K562 (cell line): ENCODE data around the gene SLC38A1. TPM values are rescaled to one million over a fixed set of nuclear protein-coding genes. Genes with fewer than 3 reads are reported as not detected.
A peak's percentile ranks its signal among the peaks of the same experiment; 100 is the strongest.

Source experiments
- BRD9 ChIP-seq: fragments of 450-650 bp; IDR thresholded peaks from 2 replicates; pipeline ENCODE4 v1.6.1; 2018; ENCODE audit warnings: low read depth; ENCODE audit not compliant: partially characterized antibody
- CHCHD3 ChIP-seq: fragments of 250-450 bp; sonication (Bioruptor Pico); IDR thresholded peaks from 2 replicates; pipeline ENCODE4 v2.1.2; 2022; ENCODE audit warnings: mild to moderate bottlenecking
- CREB1 ChIP-seq, 2 experiments: sonication (generic) in 1 of 2; formaldehyde crosslinking in 1 of 2; IDR thresholded peaks; 2 replicates each; pipeline versions ENCODE4 v1.6.1 to v1.8.0; 2012 to 2022; ENCODE audit warnings: inconsistent platforms in 1 of 2, mild to moderate bottlenecking in 1 of 2, missing genetic modification reagents in 1 of 2, moderate library complexity in 1 of 2
- ETV6 ChIP-seq, 3 experiments: fragments of 150-350 bp in 1 of 3; sonication (generic) in 1 of 3; formaldehyde crosslinking in 1 of 3; IDR thresholded peaks; 2 replicates each; pipeline versions ENCODE4 v1.6.1 to v1.8.0; 2014 to 2022; ENCODE audit warnings: borderline replicate concordance in 2 of 3, low read depth in 2 of 3, antibody characterized with exemption in 1 of 3, low read length in 1 of 3, mild to moderate bottlenecking in 1 of 3, missing genetic modification reagents in 1 of 3
- MCM2 ChIP-seq: fragments of 450-650 bp; IDR thresholded peaks from 2 replicates; pipeline ENCODE4 v1.6.1; 2017; ENCODE audit warnings: low read depth, mild to moderate bottlenecking
- NFRKB ChIP-seq: fragments of 450-650 bp; IDR thresholded peaks from 2 replicates; pipeline ENCODE4 v1.6.1; 2016; ENCODE audit warnings: low read depth
- OTX1 ChIP-seq: fragments of 450-650 bp; formaldehyde crosslinking; IDR thresholded peaks from 2 replicates; pipeline ENCODE4 v1.4.0; 2022; ENCODE audit warnings: mild to moderate bottlenecking
- POLR3G ChIP-seq: IDR thresholded peaks from 2 replicates; pipeline ENCODE4 v1.6.1; 2011; ENCODE audit not compliant: insufficient read length, insufficient replicate concordance; ENCODE audit errors: extremely low read depth
- RNF2 ChIP-seq: sonication (generic); IDR thresholded peaks from 2 replicates; pipeline ENCODE4 v1.6.1; 2016
- SLC30A9 ChIP-seq: fragments of 250-450 bp; sonication (Bioruptor Pico); IDR thresholded peaks from 2 replicates; pipeline ENCODE4 v1.8.0; 2022; ENCODE audit warnings: mild to moderate bottlenecking, moderate library complexity
- SP1 ChIP-seq: sonication (generic); formaldehyde crosslinking; IDR thresholded peaks from 2 replicates; pipeline ENCODE4 v1.8.1; 2022; ENCODE audit warnings: mild to moderate bottlenecking, missing genetic modification reagents
- SPI1 ChIP-seq: IDR thresholded peaks from 2 replicates; pipeline ENCODE4 v1.6.1; 2011; ENCODE audit warnings: low read depth, low read length, control low read depth, borderline replicate concordance
- STAT5A ChIP-seq: IDR thresholded peaks from 2 replicates; pipeline ENCODE4 v1.6.1; 2012; ENCODE audit warnings: low read length, inconsistent platforms, borderline replicate concordance
- ZNF124 ChIP-seq: sonication (generic); formaldehyde crosslinking; IDR thresholded peaks from 2 replicates; pipeline ENCODE4 v1.8.1; 2022; ENCODE audit warnings: missing genetic modification reagents
- ZNF436 ChIP-seq: fragments of 250-450, 450-650 bp; sonication (Bioruptor Pico); formaldehyde crosslinking; IDR thresholded peaks from 2 replicates; pipeline ENCODE4 v1.7.0; 2020; ENCODE audit warnings: mild to moderate bottlenecking
- ZNF668 ChIP-seq: fragments of 250-450 bp; sonication (Bioruptor Pico); IDR thresholded peaks from 2 replicates; pipeline ENCODE4 v1.8.0; 2022; ENCODE audit warnings: mild to moderate bottlenecking, inconsistent platforms
- ZNF75A ChIP-seq: fragments of 450-650 bp; formaldehyde crosslinking; IDR thresholded peaks from 2 replicates; pipeline ENCODE4 v1.4.0; 2020; ENCODE audit warnings: mild to moderate bottlenecking
- polyA plus RNA-seq, 8 experiments: library from polyadenylated mRNA; depleted of rRNA in 4 of 8; stranded (reverse) in 5 of 8; unstranded in 3 of 8; fragments of >200 nt; fragmentation: Nextera tagmentation in 2 of 8; fragmentation: Illumina TruSeq in 1 of 8; extraction: Ambion mirVana in 2 of 8; extraction: Trizol in 1 of 8; gene quantifications; 2 replicates each; pipeline versions ENCODE4 v1.2.1 to v1.2.3, GENCODE V29; 2011 to 2014; ENCODE audit warnings: inconsistent platforms in 1 of 8, missing spikeins in 1 of 8
- total RNA-seq, 7 experiments: library from RNA; depleted of rRNA in 6 of 7; stranded (reverse); fragments of >200 nt in 6 of 7; fragmentation: Illumina TruSeq in 2 of 7; extraction: Trizol in 2 of 7; gene quantifications; 2 replicates each; pipeline versions ENCODE4 v1.2.1 to v1.2.3, GENCODE V29; 2011 to 2021; ENCODE audit warnings: low replicate concordance in 1 of 7
- TF ChIP-seq, protein P1 (sequence below), 3 experiments: fragments of 200-800 bp in 1 of 3; fragments of 250-450 bp in 1 of 3; fragments of 450-650 bp in 1 of 3; sonication (Bioruptor Pico) in 1 of 3; sonication (Bioruptor generic) in 1 of 3; formaldehyde crosslinking in 1 of 3; IDR thresholded peaks; 2 replicates each; pipeline versions ENCODE4 v1.6.1 to v1.8.0; 2016 to 2022; ENCODE audit warnings: mild to moderate bottlenecking in 2 of 3, missing genetic modification characterization in 2 of 3, missing compliant biosample characterization in 1 of 3, moderate library complexity in 1 of 3
- TF ChIP-seq, protein P2 (sequence below): IDR thresholded peaks from 2 replicates; pipeline ENCODE4 v1.6.1; 2011; ENCODE audit not compliant: insufficient read length; ENCODE audit errors: extremely low read depth
- TF ChIP-seq, protein P3 (sequence below): sonication (generic); IDR thresholded peaks from 2 replicates; pipeline ENCODE4 v1.6.1; 2016
- TF ChIP-seq, protein P4 (sequence below): fragments of 450-650 bp; IDR thresholded peaks from 2 replicates; pipeline ENCODE4 v1.6.1; 2014; ENCODE audit warnings: low read depth, mild to moderate bottlenecking, moderate library complexity, borderline replicate concordance
- TF ChIP-seq, protein P5 (sequence below): fragments of 450-650 bp; formaldehyde crosslinking; IDR thresholded peaks from 2 replicates; pipeline ENCODE4 v1.4.0; 2020; ENCODE audit warnings: mild to moderate bottlenecking

Gene SLC38A1
- total and polyA plus RNA-seq, 9 of the 15 experiments (the other 6 are each of a cell fraction or from before 2014, with no cell fraction given), result 51.9 to 112 (median 75.0) TPM

DNA sequence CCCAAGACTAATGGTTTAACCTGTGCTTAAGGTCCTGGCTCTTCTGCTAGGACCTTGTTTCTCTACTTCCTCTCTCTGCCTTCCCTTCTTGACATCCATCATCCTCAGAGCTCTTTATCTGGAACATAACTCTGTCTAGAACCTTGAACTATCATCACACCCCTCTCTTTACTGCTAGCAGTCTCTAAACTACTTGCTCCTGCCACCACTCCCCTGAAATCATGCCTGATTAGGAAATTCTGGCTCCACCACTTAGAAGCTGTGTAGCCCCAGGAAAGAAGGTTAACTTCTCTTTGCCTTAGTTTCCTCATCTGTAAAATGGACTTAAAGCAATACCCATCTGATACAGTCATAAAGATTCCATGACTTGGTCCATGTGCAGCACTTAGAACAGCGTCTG lies 9.1 kb downstream of the SLC38A1 start (continued):
- TF ChIP-seq, protein P1, sequence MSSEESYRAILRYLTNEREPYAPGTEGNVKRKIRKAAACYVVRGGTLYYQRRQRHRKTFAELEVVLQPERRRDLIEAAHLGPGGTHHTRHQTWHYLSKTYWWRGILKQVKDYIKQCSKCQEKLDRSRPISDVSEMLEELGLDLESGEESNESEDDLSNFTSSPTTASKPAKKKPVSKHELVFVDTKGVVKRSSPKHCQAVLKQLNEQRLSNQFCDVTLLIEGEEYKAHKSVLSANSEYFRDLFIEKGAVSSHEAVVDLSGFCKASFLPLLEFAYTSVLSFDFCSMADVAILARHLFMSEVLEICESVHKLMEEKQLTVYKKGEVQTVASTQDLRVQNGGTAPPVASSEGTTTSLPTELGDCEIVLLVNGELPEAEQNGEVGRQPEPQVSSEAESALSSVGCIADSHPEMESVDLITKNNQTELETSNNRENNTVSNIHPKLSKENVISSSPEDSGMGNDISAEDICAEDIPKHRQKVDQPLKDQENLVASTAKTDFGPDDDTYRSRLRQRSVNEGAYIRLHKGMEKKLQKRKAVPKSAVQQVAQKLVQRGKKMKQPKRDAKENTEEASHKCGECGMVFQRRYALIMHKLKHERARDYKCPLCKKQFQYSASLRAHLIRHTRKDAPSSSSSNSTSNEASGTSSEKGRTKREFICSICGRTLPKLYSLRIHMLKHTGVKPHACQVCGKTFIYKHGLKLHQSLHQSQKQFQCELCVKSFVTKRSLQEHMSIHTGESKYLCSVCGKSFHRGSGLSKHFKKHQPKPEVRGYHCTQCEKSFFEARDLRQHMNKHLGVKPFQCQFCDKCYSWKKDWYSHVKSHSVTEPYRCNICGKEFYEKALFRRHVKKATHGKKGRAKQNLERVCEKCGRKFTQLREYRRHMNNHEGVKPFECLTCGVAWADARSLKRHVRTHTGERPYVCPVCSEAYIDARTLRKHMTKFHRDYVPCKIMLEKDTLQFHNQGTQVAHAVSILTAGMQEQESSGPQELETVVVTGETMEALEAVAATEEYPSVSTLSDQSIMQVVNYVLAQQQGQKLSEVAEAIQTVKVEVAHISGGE (CRISPR knock-in tag; IDR thresholded peaks at IDR 0.05), result no peak
- peak; percentile 87 for TF ChIP-seq SPI1
- TF ChIP-seq STAT5A, result no peak
- TF ChIP-seq, protein P2, sequence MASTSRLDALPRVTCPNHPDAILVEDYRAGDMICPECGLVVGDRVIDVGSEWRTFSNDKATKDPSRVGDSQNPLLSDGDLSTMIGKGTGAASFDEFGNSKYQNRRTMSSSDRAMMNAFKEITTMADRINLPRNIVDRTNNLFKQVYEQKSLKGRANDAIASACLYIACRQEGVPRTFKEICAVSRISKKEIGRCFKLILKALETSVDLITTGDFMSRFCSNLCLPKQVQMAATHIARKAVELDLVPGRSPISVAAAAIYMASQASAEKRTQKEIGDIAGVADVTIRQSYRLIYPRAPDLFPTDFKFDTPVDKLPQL, result no peak
- TF ChIP-seq, protein P3, sequence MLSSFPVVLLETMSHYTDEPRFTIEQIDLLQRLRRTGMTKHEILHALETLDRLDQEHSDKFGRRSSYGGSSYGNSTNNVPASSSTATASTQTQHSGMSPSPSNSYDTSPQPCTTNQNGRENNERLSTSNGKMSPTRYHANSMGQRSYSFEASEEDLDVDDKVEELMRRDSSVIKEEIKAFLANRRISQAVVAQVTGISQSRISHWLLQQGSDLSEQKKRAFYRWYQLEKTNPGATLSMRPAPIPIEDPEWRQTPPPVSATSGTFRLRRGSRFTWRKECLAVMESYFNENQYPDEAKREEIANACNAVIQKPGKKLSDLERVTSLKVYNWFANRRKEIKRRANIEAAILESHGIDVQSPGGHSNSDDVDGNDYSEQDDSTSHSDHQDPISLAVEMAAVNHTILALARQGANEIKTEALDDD, result peak; percentile 51
- no peak for TF ChIP-seq CREB1 (IDR thresholded peaks at IDR 0.05)
- TF ChIP-seq CREB1 (CRISPR knock-in tag; IDR thresholded peaks at IDR 0.05), result no peak
- no peak for TF ChIP-seq RNF2
- TF ChIP-seq NFRKB, result no peak
- no peak for TF ChIP-seq ZNF75A
- no peak for TF ChIP-seq ETV6 (IDR thresholded peaks at IDR 0.05; ENCODE audit: borderline replicate concordance in 1 of 2, low read depth in 2 of 2, low read length in 1 of 2)
- no peak for TF ChIP-seq ETV6 (CRISPR knock-in tag; IDR thresholded peaks at IDR 0.05; ENCODE audit: borderline replicate concordance)
- TF ChIP-seq, protein P4, sequence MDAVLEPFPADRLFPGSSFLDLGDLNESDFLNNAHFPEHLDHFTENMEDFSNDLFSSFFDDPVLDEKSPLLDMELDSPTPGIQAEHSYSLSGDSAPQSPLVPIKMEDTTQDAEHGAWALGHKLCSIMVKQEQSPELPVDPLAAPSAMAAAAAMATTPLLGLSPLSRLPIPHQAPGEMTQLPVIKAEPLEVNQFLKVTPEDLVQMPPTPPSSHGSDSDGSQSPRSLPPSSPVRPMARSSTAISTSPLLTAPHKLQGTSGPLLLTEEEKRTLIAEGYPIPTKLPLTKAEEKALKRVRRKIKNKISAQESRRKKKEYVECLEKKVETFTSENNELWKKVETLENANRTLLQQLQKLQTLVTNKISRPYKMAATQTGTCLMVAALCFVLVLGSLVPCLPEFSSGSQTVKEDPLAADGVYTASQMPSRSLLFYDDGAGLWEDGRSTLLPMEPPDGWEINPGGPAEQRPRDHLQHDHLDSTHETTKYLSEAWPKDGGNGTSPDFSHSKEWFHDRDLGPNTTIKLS, result peak; percentile 42; the same call in 1 of the 2 replicates
- TF ChIP-seq ZNF668 (CRISPR knock-in tag), result no peak
- no peak for TF ChIP-seq CHCHD3 (CRISPR knock-in tag)
- no peak for TF ChIP-seq SLC30A9 (CRISPR knock-in tag)
- peak; percentile 39; the same call in 1 of the 2 replicates for TF ChIP-seq SP1
- TF ChIP-seq, protein P5, sequence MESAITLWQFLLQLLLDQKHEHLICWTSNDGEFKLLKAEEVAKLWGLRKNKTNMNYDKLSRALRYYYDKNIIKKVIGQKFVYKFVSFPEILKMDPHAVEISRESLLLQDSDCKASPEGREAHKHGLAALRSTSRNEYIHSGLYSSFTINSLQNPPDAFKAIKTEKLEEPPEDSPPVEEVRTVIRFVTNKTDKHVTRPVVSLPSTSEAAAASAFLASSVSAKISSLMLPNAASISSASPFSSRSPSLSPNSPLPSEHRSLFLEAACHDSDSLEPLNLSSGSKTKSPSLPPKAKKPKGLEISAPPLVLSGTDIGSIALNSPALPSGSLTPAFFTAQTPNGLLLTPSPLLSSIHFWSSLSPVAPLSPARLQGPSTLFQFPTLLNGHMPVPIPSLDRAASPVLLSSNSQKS (CRISPR knock-in tag), result no peak
- no peak for TF ChIP-seq OTX1 (CRISPR knock-in tag)
- no peak for TF ChIP-seq POLR3G
- no peak for TF ChIP-seq ZNF436
- TF ChIP-seq MCM2, result no peak
- TF ChIP-seq ZNF124 (CRISPR knock-in tag), result no peak
- TF ChIP-seq BRD9, result no peak
